Measurements from ENCODE around the gene EGLN3.

Gene EGLN3

GRCh38 chr14:33909380-33910084 lies 41.3 kb downstream of the EGLN3 start:
- no peak for DNase-seq

GRCh38 chr14:33908540-33909223 lies 42.2 kb downstream of the EGLN3 start:
- DNase-seq, result no peak

- no peak for DNase-seq
Measured at GRCh38 chr14:33906968-33907367, 43.9 kb downstream of the EGLN3 start.

GRCh38 chr14:33904609-33905008 lies 46.3 kb downstream of the EGLN3 start:
- no peak for DNase-seq

GRCh38 chr14:33903369-33903768 lies 47.5 kb downstream of the EGLN3 start:
- DNase-seq, result no peak

- DNase-seq, result no peak
Measured at GRCh38 chr14:33902363-33902762, 48.5 kb downstream of the EGLN3 start.

- DNase-seq, result no peak
Measured at GRCh38 chr14:33901426-33902155, 49.3 kb downstream of the EGLN3 start.

GRCh38 chr14:33900706-33901105 lies 50.2 kb downstream of the EGLN3 start:
- no peak for DNase-seq

GRCh38 chr14:33899723-33900341 lies 51.0 kb downstream of the EGLN3 start:
- no peak for DNase-seq

- no peak for DNase-seq
Measured at GRCh38 chr14:33897878-33898535, 52.9 kb downstream of the EGLN3 start.

- DNase-seq, result no peak
Measured at GRCh38 chr14:33897382-33897781, 53.5 kb downstream of the EGLN3 start.

GRCh38 chr14:33894339-33894738 lies 56.5 kb downstream of the EGLN3 start:
- DNase-seq, result no peak

- DNase-seq, result no peak
Measured at GRCh38 chr14:33891700-33892099, 59.2 kb downstream of the EGLN3 start.

- DNase-seq, result no peak
Measured at GRCh38 chr14:33884916-33885315, 66.0 kb downstream of the EGLN3 start.

GRCh38 chr14:33880330-33880729 lies 70.5 kb downstream of the EGLN3 start:
- no peak for DNase-seq

GRCh38 chr14:33879684-33880286 lies 71.1 kb downstream of the EGLN3 start:
- no peak for DNase-seq

GRCh38 chr14:33876274-33876673 lies 74.6 kb downstream of the EGLN3 start:
- no peak for DNase-seq

Data from left hindlimb (tissue), 1 donor.